Measurements from ENCODE around the gene TMEM11. TPM values are rescaled to one million over a fixed set of nuclear protein-coding genes. Genes with fewer than 3 reads are reported as not detected.

TMEM11 gene
- total RNA-seq, 6 donors from 2014 or later, result 13.0 to 38.9 (median 21.6) TPM

DNA sequence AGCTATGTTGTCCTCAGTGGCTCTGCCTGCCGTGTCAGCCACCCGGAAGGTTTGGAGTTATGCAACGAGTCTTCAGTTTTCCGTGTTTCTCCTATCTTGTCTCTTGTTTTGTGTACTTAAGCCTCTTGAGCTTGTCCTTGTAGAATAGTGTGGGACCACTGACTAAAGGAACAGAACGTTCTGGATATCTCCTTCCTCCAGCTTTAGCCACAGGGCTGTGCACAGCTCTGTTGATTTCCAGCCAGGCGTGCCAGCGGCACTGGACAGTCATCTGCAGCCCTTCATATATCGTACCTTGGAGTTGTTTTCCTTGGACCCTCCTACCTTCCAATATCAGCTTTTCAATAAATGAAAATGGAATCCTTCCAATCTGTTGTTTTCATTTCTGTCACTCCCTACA lies 39.8 kb downstream of the TMEM11 start:
- peaks cover 0 to 24% (median 12%) of the 10 kb centered on the region in 4 donors for H3K36me3 ChIP-seq
- H3K27me3 ChIP-seq, result no peaks in the 10 kb centered on the region
- H3K4me1 ChIP-seq, result peaks cover 15 to 32% (median 19%) of the 10 kb centered on the region in 4 donors
- TF ChIP-seq POLR2A (IDR thresholded peaks at IDR 0.05) (no peak), EP300 (IDR thresholded peaks at IDR 0.05) (peak in 2 of 4 donors; percentile 5 to 45), POLR2AphosphoS5 (IDR thresholded peaks at IDR 0.05) (no peak)
- H3K27ac ChIP-seq, result peak overlapping the region; percentile 32 to 67 (median 48)
- no peak overlapping the region for H3K4me3 ChIP-seq
- H3K9me3 ChIP-seq, result no peaks in the 10 kb centered on the region
- ATAC-seq (ENCODE audit: low FRiP score in 2 of 2), result no peak
- 62 to 71% methylated on average over 8 of the region's 8 CpGs for WGBS, 2 donors
- DNase-seq, result no peak

DNA sequence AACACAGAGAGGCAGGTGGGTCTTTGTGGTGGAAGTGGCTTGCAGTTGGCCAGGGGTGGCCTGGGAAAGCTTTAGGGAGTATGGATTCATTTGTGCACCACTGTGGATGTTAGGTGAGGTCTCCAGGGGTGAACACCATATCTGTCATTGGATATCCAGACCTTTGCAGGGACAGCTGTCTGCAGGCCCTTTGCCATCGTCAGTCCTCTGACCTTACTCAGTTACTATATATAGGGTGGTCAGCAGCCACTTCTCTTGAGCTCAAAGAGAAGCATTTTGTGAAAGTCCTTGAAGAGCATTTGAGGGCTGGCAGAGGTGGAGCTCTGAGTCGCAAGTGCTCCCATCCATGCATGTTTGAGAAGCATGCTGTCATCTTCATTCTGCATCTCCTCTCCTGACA lies 40.4 kb downstream of the TMEM11 start:
- peak overlapping the region in 3 of 4 donors; percentile 15 to 41 (median 39) for H3K27ac ChIP-seq
- no peak for DNase-seq
- 83 to 94% methylated on average over 2 of the region's 2 CpGs for WGBS, 2 donors

DNA sequence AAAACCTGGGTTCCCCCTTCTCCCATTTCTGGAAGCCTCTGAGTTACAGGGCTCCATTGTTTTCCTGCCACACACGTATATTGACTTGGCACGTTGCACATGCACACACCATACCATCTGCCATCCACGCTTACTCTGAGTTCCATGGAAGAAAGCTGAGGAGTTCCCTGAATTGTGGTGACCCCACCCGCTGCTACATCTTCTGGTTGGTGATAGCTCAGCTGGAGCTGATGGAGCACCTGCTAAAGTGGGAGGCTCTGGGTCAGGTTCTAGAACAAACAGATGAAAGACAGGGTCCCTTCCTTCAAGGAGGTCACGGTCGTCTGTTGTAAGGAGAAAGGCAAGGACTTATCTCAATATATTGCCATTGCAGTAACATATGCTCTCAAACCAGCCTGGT lies 41.1 kb downstream of the TMEM11 start:
- TF ChIP-seq, protein P1, sequence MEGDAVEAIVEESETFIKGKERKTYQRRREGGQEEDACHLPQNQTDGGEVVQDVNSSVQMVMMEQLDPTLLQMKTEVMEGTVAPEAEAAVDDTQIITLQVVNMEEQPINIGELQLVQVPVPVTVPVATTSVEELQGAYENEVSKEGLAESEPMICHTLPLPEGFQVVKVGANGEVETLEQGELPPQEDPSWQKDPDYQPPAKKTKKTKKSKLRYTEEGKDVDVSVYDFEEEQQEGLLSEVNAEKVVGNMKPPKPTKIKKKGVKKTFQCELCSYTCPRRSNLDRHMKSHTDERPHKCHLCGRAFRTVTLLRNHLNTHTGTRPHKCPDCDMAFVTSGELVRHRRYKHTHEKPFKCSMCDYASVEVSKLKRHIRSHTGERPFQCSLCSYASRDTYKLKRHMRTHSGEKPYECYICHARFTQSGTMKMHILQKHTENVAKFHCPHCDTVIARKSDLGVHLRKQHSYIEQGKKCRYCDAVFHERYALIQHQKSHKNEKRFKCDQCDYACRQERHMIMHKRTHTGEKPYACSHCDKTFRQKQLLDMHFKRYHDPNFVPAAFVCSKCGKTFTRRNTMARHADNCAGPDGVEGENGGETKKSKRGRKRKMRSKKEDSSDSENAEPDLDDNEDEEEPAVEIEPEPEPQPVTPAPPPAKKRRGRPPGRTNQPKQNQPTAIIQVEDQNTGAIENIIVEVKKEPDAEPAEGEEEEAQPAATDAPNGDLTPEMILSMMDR (IDR thresholded peaks at IDR 0.05), result no peak
- TF ChIP-seq POLR2A (IDR thresholded peaks at IDR 0.05) (no peak), EP300 (IDR thresholded peaks at IDR 0.05) (no peak), POLR2AphosphoS5 (IDR thresholded peaks at IDR 0.05) (no peak)
- ATAC-seq (ENCODE audit: low FRiP score in 2 of 2) (no peak), DNase-seq (no peak)
- Histone ChIP-seq H3K9me3 (no peaks in the 10 kb centered on the region), H3K27ac (peak overlapping the region in 1 of 4 donors; percentile 39), H3K27me3 (no peaks in the 10 kb centered on the region), H3K4me3 (no peak overlapping the region), H3K4me1 (peaks cover 15 to 36% (median 19%) of the 10 kb centered on the region in 4 donors), H3K36me3 (peaks cover 0 to 20% (median 11%) of the 10 kb centered on the region in 4 donors)
- WGBS, 2 donors, result 97 to 98% methylated on average over 6 of the region's 6 CpGs

More for the DNA sequence above, 40.4 kb downstream of the TMEM11 start:
- no peaks in the 10 kb centered on the region for H3K27me3 ChIP-seq
- H3K4me1 ChIP-seq, result peaks cover 15 to 36% (median 19%) of the 10 kb centered on the region in 4 donors
- TF ChIP-seq POLR2A (IDR thresholded peaks at IDR 0.05), result no peak
- no peak for TF ChIP-seq POLR2AphosphoS5 (IDR thresholded peaks at IDR 0.05)
- TF ChIP-seq EP300 (IDR thresholded peaks at IDR 0.05), result no peak
- TF ChIP-seq, protein P1 (IDR thresholded peaks at IDR 0.05), result no peak
- no peak overlapping the region for H3K4me3 ChIP-seq
- H3K36me3 ChIP-seq, result peaks cover 0 to 20% (median 11%) of the 10 kb centered on the region in 4 donors
- no peaks in the 10 kb centered on the region for H3K9me3 ChIP-seq
- no peak for ATAC-seq (ENCODE audit: low FRiP score in 2 of 2)

DNA sequence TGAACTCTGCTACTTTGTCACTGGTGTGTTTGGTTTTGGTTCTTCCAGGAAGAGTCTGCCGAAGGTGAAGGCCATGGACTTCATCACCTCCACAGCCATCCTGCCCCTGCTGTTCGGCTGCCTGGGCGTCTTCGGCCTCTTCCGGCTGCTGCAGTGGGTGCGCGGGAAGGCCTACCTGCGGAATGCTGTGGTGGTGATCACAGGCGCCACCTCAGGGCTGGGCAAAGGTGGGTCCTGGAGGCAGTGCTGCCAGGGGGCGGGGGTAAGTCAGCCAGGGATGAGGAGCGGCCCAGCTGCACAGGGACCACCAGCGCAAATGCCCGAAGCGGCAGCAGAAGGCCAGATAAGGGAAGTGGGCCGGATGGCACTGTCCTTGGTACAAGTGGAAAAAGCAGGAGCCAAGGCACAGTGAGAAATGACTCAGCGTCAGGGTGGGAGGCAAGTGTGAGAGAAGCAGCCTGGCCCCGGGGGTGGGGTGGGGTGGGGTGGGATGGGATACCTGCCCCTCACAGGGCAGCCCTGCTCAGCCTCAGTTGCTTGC lies 41.9 kb downstream of the TMEM11 start:
- Histone ChIP-seq H3K4me3 (no peak overlapping the region), H3K9me3 (no peaks in the 10 kb centered on the region), H3K4me1 (peaks cover 16 to 36% (median 21%) of the 10 kb centered on the region in 4 donors), H3K27ac (no peak overlapping the region), H3K27me3 (no peaks in the 10 kb centered on the region), H3K36me3 (peaks cover 0 to 20% (median 11%) of the 10 kb centered on the region in 4 donors)
- DNase-seq, result peak in 1 of 2 donors; percentile 46
- 89 to 95% methylated on average over 10 to 17 of the region's 17 CpGs for WGBS, 2 donors
- ATAC-seq (ENCODE audit: low FRiP score in 2 of 2), result no peak
- no peak for TF ChIP-seq POLR2AphosphoS5 (IDR thresholded peaks at IDR 0.05)
- no peak for TF ChIP-seq EP300 (IDR thresholded peaks at IDR 0.05)
- no peak for TF ChIP-seq POLR2A (IDR thresholded peaks at IDR 0.05)
- TF ChIP-seq, protein P1 (IDR thresholded peaks at IDR 0.05), result no peak

DNA sequence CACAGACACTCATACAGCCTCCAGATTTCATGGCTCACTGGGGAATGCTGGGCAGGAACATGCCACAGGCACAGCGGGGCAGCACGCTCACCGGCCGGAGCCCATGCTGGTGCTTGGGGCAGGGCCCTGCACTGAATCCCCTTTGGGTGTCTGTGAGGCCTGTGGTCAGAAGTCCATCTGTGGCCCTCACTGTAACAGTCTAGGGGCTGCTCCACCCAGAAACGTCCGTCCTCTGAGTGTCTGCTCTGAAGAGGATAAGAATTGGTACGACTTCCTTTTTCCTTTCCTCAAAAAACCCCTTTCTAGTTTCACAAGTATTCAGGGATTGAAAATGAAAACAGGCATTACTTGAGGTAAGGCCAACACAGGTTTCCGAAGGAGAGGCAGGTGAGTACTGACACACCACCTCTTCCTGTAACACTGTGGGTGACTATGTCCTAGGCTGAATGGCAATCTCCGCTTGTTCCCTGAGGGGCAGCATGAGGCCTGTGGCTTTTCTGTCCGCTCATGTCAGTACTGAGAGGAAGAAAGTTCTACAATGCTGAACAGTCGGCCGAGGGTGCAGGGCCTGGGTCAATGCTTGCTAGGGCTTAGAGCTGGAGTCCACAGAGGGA lies 42.5 kb downstream of the TMEM11 start:
- no peak for ATAC-seq (ENCODE audit: low FRiP score in 2 of 2)
- H3K36me3 ChIP-seq, result peaks cover 0 to 20% (median 11%) of the 10 kb centered on the region in 4 donors
- H3K9me3 ChIP-seq, result no peaks in the 10 kb centered on the region
- no peaks in the 10 kb centered on the region for H3K27me3 ChIP-seq
- 73 to 82% methylated on average over 9 to 12 of the region's 12 CpGs for WGBS, 2 donors
- H3K27ac ChIP-seq, result peak overlapping the region in 1 of 4 donors; percentile 5
- H3K4me3 ChIP-seq, result no peak overlapping the region
- DNase-seq, result peak in 1 of 2 donors; percentile 57
- TF ChIP-seq POLR2A (IDR thresholded peaks at IDR 0.05) (no peak), EP300 (IDR thresholded peaks at IDR 0.05) (no peak), POLR2AphosphoS5 (IDR thresholded peaks at IDR 0.05) (no peak)
- TF ChIP-seq, protein P1 (IDR thresholded peaks at IDR 0.05), result no peak
- peaks cover 16 to 36% (median 22%) of the 10 kb centered on the region in 4 donors for H3K4me1 ChIP-seq
